Small intestine (tissue), 7 donors: Measurements from ENCODE around the gene GPR176. TPM values are rescaled to one million over a fixed set of nuclear protein-coding genes. Genes with fewer than 3 reads are reported as not detected.

Experiments
- DNase-seq, 2 donors: peaks; one replicate each; pipeline versions ENCODE4 v3.0.0 to v3.0.0-alpha.2; 2013
- FAIRE-seq: peaks from 2 replicates; lab custom pipeline; 2012; peaks lifted over from hg19 to GRCh38; lab: Jason Lieb, UNC
- H3K27ac ChIP-seq, 3 donors: one replicate each; pipeline ENCODE4 v1.5.1; 2013; ENCODE audit warnings: low read length in 2 of 3, mild to moderate bottlenecking in 2 of 3, control low read depth in 1 of 3, inconsistent platforms in 1 of 3, low read depth in 1 of 3, moderate library complexity in 1 of 3
- H3K27me3 ChIP-seq, 3 donors: one replicate each; pipeline ENCODE4 v1.6.1; 2013; ENCODE audit warnings: low read length in 3 of 3, inconsistent platforms in 1 of 3; ENCODE audit not compliant: control insufficient read depth in 3 of 3, insufficient read depth in 3 of 3
- H3K36me3 ChIP-seq, 3 donors: one replicate each; pipeline ENCODE4 v1.6.1; 2013; ENCODE audit warnings: low read length in 3 of 3, inconsistent platforms in 1 of 3, low read depth in 1 of 3, mild to moderate bottlenecking in 1 of 3, moderate library complexity in 1 of 3; ENCODE audit not compliant: control insufficient read depth in 3 of 3, insufficient read depth in 2 of 3
- H3K4me1 ChIP-seq, 3 donors: one replicate each; pipeline ENCODE4 v1.6.1; 2013; ENCODE audit warnings: low read length in 2 of 3, inconsistent platforms in 1 of 3, low read depth in 1 of 3, mild to moderate bottlenecking in 1 of 3, moderate library complexity in 1 of 3; ENCODE audit not compliant: control insufficient read depth in 3 of 3, insufficient read depth in 2 of 3
- H3K4me3 ChIP-seq, 3 donors: one replicate each; pipeline ENCODE4 v1.5.1; 2013; ENCODE audit warnings: low read length in 3 of 3, control low read depth in 1 of 3, inconsistent platforms in 1 of 3, low read depth in 1 of 3, mild to moderate bottlenecking in 1 of 3, moderate library complexity in 1 of 3
- H3K9me3 ChIP-seq, 2 donors: one replicate each; pipeline ENCODE4 v1.6.1; 2013; ENCODE audit warnings: low read depth in 1 of 2, low read length in 1 of 2; ENCODE audit not compliant: control insufficient read depth in 2 of 2, insufficient read depth in 1 of 2
- WGBS, 3 donors: extraction: QIAGEN DNeasy Blood & Tissue Kit; methylation state at CpG; one replicate each; pipeline ENCODE4 v1.1.7; 2013; 5-methylcytosine and 5-hydroxymethylcytosine counted together
- polyA plus RNA-seq, 4 donors: library from polyadenylated mRNA; stranded (reverse) in 3 of 4; unstranded in 1 of 4; fragments of 200-250 nt in 3 of 4; fragments of 120-200 nt in 1 of 4; gene quantifications; one replicate each; pipeline versions ENCODE4 v1.2.1 to v1.2.3, GENCODE V29; 2013
- donor health status: healthy with polysubstance abuse.
- donor health status: control.
- donor health status: control.
- donor health status: Bipolar disorder and iron deficiency.
- donor health status: healthy.

GPR176 gene
- polyA plus RNA-seq, 4 donors = 0.54 to 3.3 (median 0.87) TPM; not detected in 1

GRCh38 chr15:39781147-39781966 is 138.7 kb downstream of the GPR176 start:
- Histone ChIP-seq H3K36me3 (no peaks in the 10 kb centered on the region), H3K4me1 (peaks cover 0 to 3% (median 3%) of the 10 kb centered on the region in 3 donors), H3K27ac (no peak overlapping the region), H3K9me3 (no peaks in the 10 kb centered on the region), H3K27me3 (no peaks in the 10 kb centered on the region), H3K4me3 (no peak overlapping the region)
- DNase-seq = no peak
- no peak for FAIRE-seq
- 82 to 88% (median 87%) methylated on average over 4 of the region's 4 CpGs for WGBS, 3 donors

GRCh38 chr15:39778021-39778420 is 142.0 kb downstream of the GPR176 start:
- no peaks in the 10 kb centered on the region for H3K4me1 ChIP-seq
- no peaks in the 10 kb centered on the region for H3K36me3 ChIP-seq
- H3K9me3 ChIP-seq = no peaks in the 10 kb centered on the region
- DNase-seq (no peak), FAIRE-seq (no peak)
- H3K27me3 ChIP-seq = no peaks in the 10 kb centered on the region
- H3K27ac ChIP-seq = no peak overlapping the region
- whole genome bisulfite sequencing, 3 donors = 50 to 68% (median 59%) methylated on average over 3 of the region's 3 CpGs
- no peak overlapping the region for H3K4me3 ChIP-seq

GRCh38 chr15:39777496-39777895 is 142.6 kb downstream of the GPR176 start:
- WGBS, 3 donors = 75 to 84% (median 83%) methylated on average over 4 of the region's 4 CpGs

GRCh38 chr15:39776068-39776467 is 144.0 kb downstream of the GPR176 start:
- no peak overlapping the region for H3K4me3 ChIP-seq
- WGBS, 3 donors = 75 to 91% (median 87%) methylated on average over 3 to 4 of the region's 4 CpGs
- DNase-seq (no peak), FAIRE-seq (no peak)
- H3K36me3 ChIP-seq = no peaks in the 10 kb centered on the region
- no peaks in the 10 kb centered on the region for H3K4me1 ChIP-seq
- no peaks in the 10 kb centered on the region for H3K27me3 ChIP-seq
- H3K9me3 ChIP-seq = no peaks in the 10 kb centered on the region
- no peak overlapping the region for H3K27ac ChIP-seq

More at GRCh38 chr15:39777496-39777895, 142.6 kb downstream of the GPR176 start:
- Histone ChIP-seq H3K4me3 (no peak overlapping the region), H3K9me3 (no peaks in the 10 kb centered on the region), H3K27me3 (no peaks in the 10 kb centered on the region), H3K27ac (no peak overlapping the region), H3K36me3 (no peaks in the 10 kb centered on the region), H3K4me1 (no peaks in the 10 kb centered on the region)
- DNase-seq (no peak), FAIRE-seq (no peak)

GRCh38 chr15:39774688-39775267 is 145.3 kb downstream of the GPR176 start:
- 68 to 71% (median 70%) methylated on average over 3 of the region's 3 CpGs for WGBS, 3 donors
- FAIRE-seq = no peak
- H3K27ac ChIP-seq = no peak overlapping the region

GRCh38 chr15:39770748-39771689 is 149.0 kb downstream of the GPR176 start:
- no peaks in the 10 kb centered on the region for H3K27me3 ChIP-seq
- H3K27ac ChIP-seq = peak overlapping the region in 2 of 3 donors; percentile 5 to 71
- H3K36me3 ChIP-seq = no peaks in the 10 kb centered on the region
- peaks cover 0 to 7% of the 10 kb centered on the region in 2 donors for H3K9me3 ChIP-seq
- H3K4me3 ChIP-seq = no peak overlapping the region
- H3K4me1 ChIP-seq = no peaks in the 10 kb centered on the region
- 66 to 75% (median 67%) methylated on average over 8 of the region's 8 CpGs for WGBS, 3 donors
- FAIRE-seq = no peak
- DNase-seq = no peak

More at GRCh38 chr15:39774688-39775267, 145.3 kb downstream of the GPR176 start:
- H3K4me3 ChIP-seq = no peak overlapping the region
- H3K27me3 ChIP-seq = no peaks in the 10 kb centered on the region
- no peaks in the 10 kb centered on the region for H3K9me3 ChIP-seq
- H3K36me3 ChIP-seq = no peaks in the 10 kb centered on the region
- H3K4me1 ChIP-seq = no peaks in the 10 kb centered on the region
- no peak for DNase-seq

GRCh38 chr15:39767921-39768320 is 152.1 kb downstream of the GPR176 start:
- 87 to 94% (median 88%) methylated on average over 5 of the region's 5 CpGs for WGBS, 3 donors
- DNase-seq (no peak), FAIRE-seq (no peak)
- Histone ChIP-seq H3K27ac (no peak overlapping the region), H3K4me3 (no peak overlapping the region), H3K36me3 (no peaks in the 10 kb centered on the region), H3K9me3 (peaks cover 0 to 7% of the 10 kb centered on the region in 2 donors), H3K27me3 (no peaks in the 10 kb centered on the region), H3K4me1 (no peaks in the 10 kb centered on the region)

GRCh38 chr15:39761006-39761405 is 159.1 kb downstream of the GPR176 start:
- H3K27me3 ChIP-seq = no peaks in the 10 kb centered on the region
- no peaks in the 10 kb centered on the region for H3K4me1 ChIP-seq
- 77 to 87% (median 80%) methylated on average over 2 of the region's 2 CpGs for WGBS, 3 donors
- no peak for DNase-seq
- no peak overlapping the region for H3K27ac ChIP-seq
- FAIRE-seq = no peak
- no peak overlapping the region for H3K4me3 ChIP-seq
- H3K36me3 ChIP-seq = no peaks in the 10 kb centered on the region
- no peaks in the 10 kb centered on the region for H3K9me3 ChIP-seq
